K562 (cell line): ENCODE data around the gene PPARD. TPM values are rescaled to one million over a fixed set of nuclear protein-coding genes. Genes with fewer than 3 reads are reported as not detected.
A peak's percentile ranks its signal among the peaks of the same experiment; 100 is the strongest.

ENCODE experiments used
- HDAC1 ChIP-seq, 2 experiments: fragments of 450-650 bp; IDR thresholded peaks; 2 replicates each; pipeline ENCODE4 v1.6.1; 2016 to 2017; ENCODE audit warnings: inconsistent platforms in 1 of 2, mild to moderate bottlenecking in 1 of 2, moderate library complexity in 1 of 2
- MBD1 ChIP-seq: fragments of 250-450 bp; sonication (Bioruptor Pico); IDR thresholded peaks from 2 replicates; pipeline ENCODE4 v1.8.0; 2022; ENCODE audit warnings: inconsistent platforms
- PRPF4 ChIP-seq: fragments of 200-400 bp; formaldehyde crosslinking; IDR thresholded peaks from one replicate; pipeline ENCODE4 v1.6.1; 2017; ENCODE audit warnings: low read length, low read depth, mild to moderate bottlenecking; ENCODE audit not compliant: insufficient read depth, poor library complexity, severe bottlenecking
- UBTF ChIP-seq, 2 experiments: IDR thresholded peaks; 2 replicates each; pipeline ENCODE4 v1.6.1; 2012; ENCODE audit warnings: improper control_type of control experiment in 2 of 2, low read depth in 2 of 2, low read length in 2 of 2, borderline replicate concordance in 1 of 2
- ZNF133 ChIP-seq: fragments of 250-450 bp; sonication (Bioruptor Pico); IDR thresholded peaks from 2 replicates; pipeline ENCODE4 v1.4.0; 2020; ENCODE audit warnings: mild to moderate bottlenecking
- ZNF699 ChIP-seq: fragments of 250-450 bp; sonication (Bioruptor Pico); IDR thresholded peaks from 2 replicates; pipeline ENCODE4 v1.8.0; 2021; ENCODE audit warnings: mild to moderate bottlenecking, moderate library complexity; ENCODE audit not compliant: insufficient replicate concordance
- polyA plus RNA-seq, 8 experiments: library from polyadenylated mRNA; depleted of rRNA in 4 of 8; stranded (reverse) in 5 of 8; unstranded in 3 of 8; fragments of >200 nt; fragmentation: Nextera tagmentation in 2 of 8; fragmentation: Illumina TruSeq in 1 of 8; extraction: Ambion mirVana in 2 of 8; extraction: Trizol in 1 of 8; gene quantifications; 2 replicates each; pipeline versions ENCODE4 v1.2.1 to v1.2.3, GENCODE V29; 2011 to 2014; ENCODE audit warnings: inconsistent platforms in 1 of 8, missing spikeins in 1 of 8
- total RNA-seq, 7 experiments: library from RNA; depleted of rRNA in 6 of 7; stranded (reverse); fragments of >200 nt in 6 of 7; fragmentation: Illumina TruSeq in 2 of 7; extraction: Trizol in 2 of 7; gene quantifications; 2 replicates each; pipeline versions ENCODE4 v1.2.1 to v1.2.3, GENCODE V29; 2011 to 2021; ENCODE audit warnings: low replicate concordance in 1 of 7
- TF ChIP-seq, protein P1 (sequence below), 2 experiments: fragments of 450-650 bp in 1 of 2; sonication (generic) in 1 of 2; formaldehyde crosslinking in 1 of 2; IDR thresholded peaks; 2 replicates each; pipeline versions ENCODE4 v1.7.1 to v1.9.0; 2016 to 2022; ENCODE audit warnings: inconsistent platforms in 1 of 2, mild to moderate bottlenecking in 1 of 2, missing genetic modification reagents in 1 of 2

PPARD gene
- total and polyA plus RNA-seq, 9 of the 15 experiments (the other 6 are each of a cell fraction or from before 2014, with no cell fraction given) = 0.14 to 13.2 (median 3.8) TPM

GRCh38 chr6:35299674-35300073, 42.7 kb upstream of the PPARD start (continued):
- TF ChIP-seq, protein P1, sequence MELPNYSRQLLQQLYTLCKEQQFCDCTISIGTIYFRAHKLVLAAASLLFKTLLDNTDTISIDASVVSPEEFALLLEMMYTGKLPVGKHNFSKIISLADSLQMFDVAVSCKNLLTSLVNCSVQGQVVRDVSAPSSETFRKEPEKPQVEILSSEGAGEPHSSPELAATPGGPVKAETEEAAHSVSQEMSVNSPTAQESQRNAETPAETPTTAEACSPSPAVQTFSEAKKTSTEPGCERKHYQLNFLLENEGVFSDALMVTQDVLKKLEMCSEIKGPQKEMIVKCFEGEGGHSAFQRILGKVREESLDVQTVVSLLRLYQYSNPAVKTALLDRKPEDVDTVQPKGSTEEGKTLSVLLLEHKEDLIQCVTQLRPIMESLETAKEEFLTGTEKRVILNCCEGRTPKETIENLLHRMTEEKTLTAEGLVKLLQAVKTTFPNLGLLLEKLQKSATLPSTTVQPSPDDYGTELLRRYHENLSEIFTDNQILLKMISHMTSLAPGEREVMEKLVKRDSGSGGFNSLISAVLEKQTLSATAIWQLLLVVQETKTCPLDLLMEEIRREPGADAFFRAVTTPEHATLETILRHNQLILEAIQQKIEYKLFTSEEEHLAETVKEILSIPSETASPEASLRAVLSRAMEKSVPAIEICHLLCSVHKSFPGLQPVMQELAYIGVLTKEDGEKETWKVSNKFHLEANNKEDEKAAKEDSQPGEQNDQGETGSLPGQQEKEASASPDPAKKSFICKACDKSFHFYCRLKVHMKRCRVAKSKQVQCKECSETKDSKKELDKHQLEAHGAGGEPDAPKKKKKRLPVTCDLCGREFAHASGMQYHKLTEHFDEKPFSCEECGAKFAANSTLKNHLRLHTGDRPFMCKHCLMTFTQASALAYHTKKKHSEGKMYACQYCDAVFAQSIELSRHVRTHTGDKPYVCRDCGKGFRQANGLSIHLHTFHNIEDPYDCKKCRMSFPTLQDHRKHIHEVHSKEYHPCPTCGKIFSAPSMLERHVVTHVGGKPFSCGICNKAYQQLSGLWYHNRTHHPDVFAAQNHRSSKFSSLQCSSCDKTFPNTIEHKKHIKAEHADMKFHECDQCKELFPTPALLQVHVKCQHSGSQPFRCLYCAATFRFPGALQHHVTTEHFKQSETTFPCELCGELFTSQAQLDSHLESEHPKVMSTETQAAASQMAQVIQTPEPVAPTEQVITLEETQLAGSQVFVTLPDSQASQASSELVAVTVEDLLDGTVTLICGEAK (IDR thresholded peaks at IDR 0.05) = 0 out of 2 replicates have a peak, but pooled peaks have one; percentile 29
- TF ChIP-seq, protein P1 (CRISPR knock-in tag; IDR thresholded peaks at IDR 0.05) = no peak
- no peak for TF ChIP-seq ZNF699
- TF ChIP-seq PRPF4 = no peak
- TF ChIP-seq MBD1 = no peak
- no peak for TF ChIP-seq HDAC1 (IDR thresholded peaks at IDR 0.05)
- TF ChIP-seq ZNF133 (CRISPR knock-in tag) = no peak
- TF ChIP-seq UBTF (IDR thresholded peaks at IDR 0.05; ENCODE audit: borderline replicate concordance in 1 of 2, low read depth in 2 of 2, low read length in 2 of 2) = no peak
